Dendritic cell treated with granulocyte-macrophage colony-stimulating factor and Interleukin-4, amounts not matched to agents 40 ng/mL and 50 ng/mL, for 4 days (primary cell): ENCODE data around the gene ZNF516.

Source experiments
- H3K27ac Mint-ChIP-seq: one replicate; pipeline ENCODE4 v1.8.0; 2022; ENCODE audit warnings: mild to moderate bottlenecking, mixed read lengths
- H3K27me3 Mint-ChIP-seq: one replicate; pipeline ENCODE4 v1.8.0; 2022; ENCODE audit warnings: mild to moderate bottlenecking, mixed read lengths
- H3K36me3 Mint-ChIP-seq: one replicate; pipeline ENCODE4 v1.8.0; 2022; ENCODE audit warnings: low read depth, mixed read lengths
- H3K4me1 Mint-ChIP-seq: one replicate; pipeline ENCODE4 v1.8.0; 2022; ENCODE audit warnings: low read depth, mixed read lengths
- H3K4me3 Mint-ChIP-seq: one replicate; pipeline ENCODE4 v1.8.0; 2022; ENCODE audit warnings: mild to moderate bottlenecking, moderate library complexity, mixed read lengths
- H3K9me3 Mint-ChIP-seq: one replicate; pipeline ENCODE4 v1.8.0; 2022; ENCODE audit warnings: mixed read lengths
- intact Hi-C: fragments of 100-400 bp; cut with micrococcal nuclease; formaldehyde crosslinking; loops from one replicate; pipeline ENCODE4 v1.15.0; 2022

The ZNF516 gene

DNA sequence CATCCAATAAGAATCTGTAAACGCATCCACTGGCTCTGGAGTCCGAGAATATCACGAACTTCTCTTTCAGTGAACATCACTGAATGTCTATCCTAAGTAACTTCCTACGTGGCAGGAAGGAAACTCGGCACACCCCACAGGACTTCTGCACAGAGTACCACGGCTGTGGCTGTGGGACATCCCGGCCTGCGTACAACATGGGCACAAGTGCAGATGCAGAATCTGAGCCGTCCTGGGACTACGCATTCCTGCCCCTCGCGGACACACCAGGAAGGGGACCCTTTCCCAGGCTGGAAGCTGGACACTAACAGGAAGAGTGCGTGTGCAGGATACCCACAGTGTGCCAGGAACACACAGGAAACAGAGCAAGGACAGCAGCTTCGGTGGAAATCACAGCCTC lies 60.6 kb downstream of the ZNF516 start:
- no peaks in the 10 kb centered on the region for H3K27me3 Mint-ChIP-seq
- H3K36me3 Mint-ChIP-seq: peaks cover 92% of the 10 kb centered on the region

DNA sequence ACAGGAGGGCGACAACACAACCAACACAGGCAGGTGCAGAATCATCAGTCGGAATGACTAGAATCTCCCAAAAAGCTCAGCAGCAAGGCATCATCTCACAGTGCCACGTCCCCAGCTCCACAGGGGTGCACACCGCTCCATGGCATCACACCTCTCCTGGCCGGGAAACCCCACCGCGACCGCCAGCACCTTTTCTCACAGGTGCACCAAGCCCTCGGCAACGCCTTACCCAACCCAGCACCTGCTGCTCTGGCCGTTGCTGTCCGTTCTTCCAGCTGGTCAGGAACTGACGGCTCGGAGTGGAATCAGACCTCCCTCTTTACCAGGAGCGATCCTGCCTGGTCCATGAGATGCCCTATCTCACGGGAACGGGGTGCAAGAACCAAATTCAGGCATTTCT lies 61.3 kb downstream of the ZNF516 start:
- H3K27me3 Mint-ChIP-seq: no peaks in the 10 kb centered on the region
- no peak overlapping the region for H3K4me3 Mint-ChIP-seq
- no peak overlapping the region for H3K27ac Mint-ChIP-seq
- peaks cover 92% of the 10 kb centered on the region for H3K36me3 Mint-ChIP-seq
- intact Hi-C loops: no loop called here
- H3K4me1 Mint-ChIP-seq: peaks cover 69% of the 10 kb centered on the region
- no peaks in the 10 kb centered on the region for H3K9me3 Mint-ChIP-seq

More for the DNA sequence above, 60.6 kb downstream of the ZNF516 start:
- intact Hi-C loops: no loop called here
- H3K4me3 Mint-ChIP-seq: no peak overlapping the region
- peaks cover 63% of the 10 kb centered on the region for H3K4me1 Mint-ChIP-seq
- no peak overlapping the region for H3K27ac Mint-ChIP-seq
- no peaks in the 10 kb centered on the region for H3K9me3 Mint-ChIP-seq

GRCh38 chr18:76432970-76433767 lies 61.9 kb downstream of the ZNF516 start:
- Mint-ChIP-seq H3K9me3 (no peaks in the 10 kb centered on the region), H3K27ac (no peak overlapping the region), H3K4me3 (no peak overlapping the region)

GRCh38 chr18:76432274-76432755 lies 62.7 kb downstream of the ZNF516 start:
- peaks cover 81% of the 10 kb centered on the region for H3K4me1 Mint-ChIP-seq
- H3K4me3 Mint-ChIP-seq: no peak overlapping the region
- peaks cover 83% of the 10 kb centered on the region for H3K36me3 Mint-ChIP-seq
- H3K9me3 Mint-ChIP-seq: no peaks in the 10 kb centered on the region
- no peaks in the 10 kb centered on the region for H3K27me3 Mint-ChIP-seq
- intact Hi-C loops: no loop called here
- no peak overlapping the region for H3K27ac Mint-ChIP-seq

More at GRCh38 chr18:76432970-76433767, 61.9 kb downstream of the ZNF516 start:
- Mint-ChIP-seq H3K4me1 (peaks cover 76% of the 10 kb centered on the region), H3K27me3 (no peaks in the 10 kb centered on the region), H3K36me3 (peaks cover 92% of the 10 kb centered on the region)
- intact Hi-C loops: no loop called here

GRCh38 chr18:76431437-76432273 lies 63.4 kb downstream of the ZNF516 start:
- Mint-ChIP-seq H3K27me3 (no peaks in the 10 kb centered on the region), H3K4me3 (no peak overlapping the region), H3K9me3 (no peaks in the 10 kb centered on the region), H3K36me3 (peaks cover 77% of the 10 kb centered on the region), H3K4me1 (peaks cover 82% of the 10 kb centered on the region), H3K27ac (no peak overlapping the region)
- intact Hi-C loops: no loop called here

DNA sequence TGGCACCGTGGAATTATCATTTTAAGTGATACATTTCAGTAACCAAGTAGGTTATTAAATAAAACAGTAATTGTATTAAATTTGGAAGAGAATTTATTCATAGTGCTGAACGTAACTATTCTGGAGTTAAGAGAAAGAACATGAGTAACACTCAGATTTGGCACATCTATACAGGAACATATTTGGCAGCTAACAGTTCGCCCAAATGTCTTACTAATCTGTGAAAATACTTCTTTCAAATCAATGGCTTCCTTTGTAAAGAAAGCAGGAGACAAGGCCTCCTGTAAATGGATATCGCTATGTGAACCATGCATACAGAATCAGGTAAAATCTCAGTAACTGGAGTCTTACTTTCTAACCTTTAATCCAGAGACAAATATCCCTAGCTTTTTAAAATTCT lies 64.4 kb downstream of the ZNF516 start:
- Mint-ChIP-seq H3K4me3 (no peak overlapping the region), H3K4me1 (peaks cover 81% of the 10 kb centered on the region)
- intact Hi-C loops: no loop called here

GRCh38 chr18:76429262-76430126 lies 65.5 kb downstream of the ZNF516 start:
- H3K4me3 Mint-ChIP-seq: no peak overlapping the region
- H3K4me1 Mint-ChIP-seq: peaks cover 87% of the 10 kb centered on the region
- H3K27me3 Mint-ChIP-seq: no peaks in the 10 kb centered on the region
- no peaks in the 10 kb centered on the region for H3K9me3 Mint-ChIP-seq
- H3K36me3 Mint-ChIP-seq: peaks cover 61% of the 10 kb centered on the region
- intact Hi-C loops: no loop called here
- peak overlapping the region; percentile 57 for H3K27ac Mint-ChIP-seq

More for the DNA sequence above, 64.4 kb downstream of the ZNF516 start:
- peaks cover 67% of the 10 kb centered on the region for H3K36me3 Mint-ChIP-seq
- no peaks in the 10 kb centered on the region for H3K9me3 Mint-ChIP-seq
- H3K27ac Mint-ChIP-seq: no peak overlapping the region
- no peaks in the 10 kb centered on the region for H3K27me3 Mint-ChIP-seq

- Mint-ChIP-seq H3K9me3 (no peaks in the 10 kb centered on the region), H3K4me3 (no peak overlapping the region), H3K4me1 (peaks cover 79% of the 10 kb centered on the region), H3K27me3 (no peaks in the 10 kb centered on the region), H3K36me3 (peaks cover 53% of the 10 kb centered on the region), H3K27ac (peak overlapping the region; percentile 57)
- intact Hi-C loops: no loop called here
These were observed 66.4 kb downstream of the ZNF516 start for GRCh38 chr18:76428396-76429261.

- no peaks in the 10 kb centered on the region for H3K9me3 Mint-ChIP-seq
- H3K4me3 Mint-ChIP-seq: no peak overlapping the region
- peaks cover 75% of the 10 kb centered on the region for H3K4me1 Mint-ChIP-seq
- intact Hi-C loops: no loop called here
- no peak overlapping the region for H3K27ac Mint-ChIP-seq
- peaks cover 47% of the 10 kb centered on the region for H3K36me3 Mint-ChIP-seq
- no peaks in the 10 kb centered on the region for H3K27me3 Mint-ChIP-seq
These were observed 68.2 kb downstream of the ZNF516 start for GRCh38 chr18:76426737-76427305.

DNA sequence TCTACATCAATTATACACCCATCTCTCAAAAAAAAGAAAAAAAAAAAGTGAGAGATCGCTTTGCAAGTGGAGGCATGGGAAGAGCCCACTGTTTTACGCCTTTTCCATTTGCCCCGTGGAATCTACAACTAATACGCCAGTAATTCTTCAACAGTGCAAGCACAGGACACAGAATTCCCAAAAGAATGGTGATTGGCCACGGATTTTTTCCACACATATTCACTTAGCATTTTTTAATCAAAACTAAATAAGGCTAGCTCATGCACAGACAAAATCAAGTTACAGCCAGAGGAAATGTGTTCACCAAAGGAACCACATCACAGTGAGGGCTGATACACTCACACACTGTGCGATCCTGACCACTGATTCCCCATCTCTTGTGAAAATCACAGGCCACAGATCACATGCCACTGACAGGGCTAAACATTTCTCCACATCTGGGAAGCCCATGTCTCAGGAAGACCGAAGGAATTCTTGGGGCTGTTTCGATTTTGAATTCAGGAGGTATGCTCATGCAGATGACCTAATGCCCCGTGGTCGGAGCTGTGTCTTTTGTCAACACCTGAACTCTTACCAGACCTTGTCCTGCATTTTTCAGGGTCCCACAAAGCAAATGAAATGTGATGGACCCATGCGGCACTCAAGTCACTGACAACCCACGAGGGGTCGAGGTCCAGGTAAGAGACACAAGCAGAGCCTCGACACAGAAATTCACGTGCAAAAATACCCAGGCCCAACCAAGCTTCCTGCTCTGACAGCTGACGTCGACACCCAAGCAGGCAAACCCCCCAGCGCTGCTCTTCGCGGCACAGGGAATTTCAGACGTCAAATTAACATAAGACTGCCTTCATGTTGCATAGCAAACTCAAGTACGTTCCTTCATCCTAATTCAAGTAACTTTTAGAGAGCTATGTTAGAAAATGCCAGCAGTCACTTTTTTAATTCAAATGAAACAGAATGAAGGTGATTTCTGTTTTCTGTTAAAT lies 69.6 kb downstream of the ZNF516 start:
- Mint-ChIP-seq H3K4me3 (no peak overlapping the region), H3K27ac (no peak overlapping the region), H3K4me1 (peaks cover 64% of the 10 kb centered on the region), H3K36me3 (peaks cover 48% of the 10 kb centered on the region), H3K9me3 (no peaks in the 10 kb centered on the region), H3K27me3 (no peaks in the 10 kb centered on the region)
- intact Hi-C loops: no loop called here

- H3K27me3 Mint-ChIP-seq: no peaks in the 10 kb centered on the region
- no peak overlapping the region for H3K4me3 Mint-ChIP-seq
- intact Hi-C loops: no loop called here
- no peak overlapping the region for H3K27ac Mint-ChIP-seq
- peaks cover 41% of the 10 kb centered on the region for H3K36me3 Mint-ChIP-seq
- H3K9me3 Mint-ChIP-seq: no peaks in the 10 kb centered on the region
- peaks cover 65% of the 10 kb centered on the region for H3K4me1 Mint-ChIP-seq
These were observed 72.2 kb downstream of the ZNF516 start for GRCh38 chr18:76422838-76423237.

DNA sequence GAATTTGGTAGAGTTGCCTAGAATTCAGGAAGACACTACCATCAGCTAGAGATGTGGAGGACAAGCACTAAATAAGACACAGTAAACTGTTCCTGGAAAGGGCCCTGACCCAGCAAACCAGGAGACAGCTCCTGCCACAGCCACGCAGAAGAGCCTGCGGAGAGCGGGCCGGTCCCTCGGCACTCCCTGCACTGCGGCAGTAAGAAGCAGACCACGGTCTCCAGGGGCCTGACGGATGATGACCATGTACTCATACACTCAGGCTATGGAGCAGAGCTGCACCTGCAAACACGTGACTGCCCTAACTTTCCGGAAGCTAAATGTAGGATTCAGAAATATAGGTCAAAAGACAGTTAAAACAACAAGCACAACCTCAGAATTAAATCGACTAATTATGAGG lies 72.9 kb downstream of the ZNF516 start:
- intact Hi-C loops: no loop called here
- peaks cover 60% of the 10 kb centered on the region for H3K4me1 Mint-ChIP-seq
- H3K36me3 Mint-ChIP-seq: peaks cover 41% of the 10 kb centered on the region
- H3K27me3 Mint-ChIP-seq: no peaks in the 10 kb centered on the region
- H3K9me3 Mint-ChIP-seq: no peaks in the 10 kb centered on the region
- H3K4me3 Mint-ChIP-seq: no peak overlapping the region
- H3K27ac Mint-ChIP-seq: no peak overlapping the region
